Activated CD8-positive, alpha-beta T cell treated with anti-CD3 and anti-CD28 coated beads for 36 hours (primary cell): ENCODE results near the gene ADAMTS4. TPM values are rescaled to one million over a fixed set of nuclear protein-coding genes. Genes with fewer than 3 reads are reported as not detected.

Source experiments
- ATAC-seq: fragments of 200-7000 bp; cut with Tn5 transposase; one replicate; pipeline ENCODE4 v1.10.0; 2021; ENCODE audit warnings: mild to moderate bottlenecking, moderate library complexity
- CTCF ChIA-PET: fragments of 350-600 bp; sonication (Branson Sonifier 250); formaldehyde crosslinking; loops from one replicate; lab custom pipeline; 2021; ENCODE audit warnings: antibody characterized with exemption; lab: Charles Lee
- POLR2A ChIA-PET: fragments of 350-600 bp; sonication (Branson Sonifier 250); formaldehyde crosslinking; loops from one replicate; lab custom pipeline; 2021; ENCODE audit warnings: antibody characterized with exemption; lab: Charles Lee
- DNase-seq: peaks from one replicate; pipeline ENCODE4 v3.0.0-alpha.2; 2020
- H3K27ac Mint-ChIP-seq: one replicate; pipeline ENCODE4 v1.8.0; 2021; ENCODE audit warnings: mild to moderate bottlenecking, mixed read lengths
- H3K27me3 Mint-ChIP-seq: one replicate; pipeline ENCODE4 v1.8.0; 2021; ENCODE audit warnings: mixed read lengths
- H3K36me3 Mint-ChIP-seq: one replicate; pipeline ENCODE4 v1.8.0; 2021; ENCODE audit warnings: low read depth, mixed read lengths
- H3K4me1 Mint-ChIP-seq: one replicate; pipeline ENCODE4 v1.8.0; 2021; ENCODE audit warnings: low read depth, mixed read lengths
- H3K4me3 Mint-ChIP-seq: one replicate; pipeline ENCODE4 v1.8.0; 2021; ENCODE audit warnings: mild to moderate bottlenecking, moderate library complexity, mixed read lengths
- H3K9me3 Mint-ChIP-seq: one replicate; pipeline ENCODE4 v1.8.0; 2021; ENCODE audit warnings: mixed read lengths
- intact Hi-C: fragments of 100-400 bp; cut with micrococcal nuclease; formaldehyde crosslinking; loops from one replicate; pipeline ENCODE4 v1.10.0; 2022
- total RNA-seq, 2 experiments: library from RNA; stranded (reverse); gene quantifications; one replicate each; pipeline ENCODE4 v1.2.3, GENCODE V29; 2021
- TF ChIP-seq, protein P1 (sequence below): fragments of 200-600 bp; IDR thresholded peaks from one replicate; pipeline ENCODE4 v1.8.0; 2022; ENCODE audit warnings: antibody characterized with exemption, mild to moderate bottlenecking

The ADAMTS4 gene
- total RNA-seq, 2 experiments from 2014 or later: 1.1 to 1.8 TPM

GRCh38 chr1:161200992-161201835 lies 2.4 kb upstream of the ADAMTS4 start:
- DNase-seq: no peak
- TF ChIP-seq, protein P1, sequence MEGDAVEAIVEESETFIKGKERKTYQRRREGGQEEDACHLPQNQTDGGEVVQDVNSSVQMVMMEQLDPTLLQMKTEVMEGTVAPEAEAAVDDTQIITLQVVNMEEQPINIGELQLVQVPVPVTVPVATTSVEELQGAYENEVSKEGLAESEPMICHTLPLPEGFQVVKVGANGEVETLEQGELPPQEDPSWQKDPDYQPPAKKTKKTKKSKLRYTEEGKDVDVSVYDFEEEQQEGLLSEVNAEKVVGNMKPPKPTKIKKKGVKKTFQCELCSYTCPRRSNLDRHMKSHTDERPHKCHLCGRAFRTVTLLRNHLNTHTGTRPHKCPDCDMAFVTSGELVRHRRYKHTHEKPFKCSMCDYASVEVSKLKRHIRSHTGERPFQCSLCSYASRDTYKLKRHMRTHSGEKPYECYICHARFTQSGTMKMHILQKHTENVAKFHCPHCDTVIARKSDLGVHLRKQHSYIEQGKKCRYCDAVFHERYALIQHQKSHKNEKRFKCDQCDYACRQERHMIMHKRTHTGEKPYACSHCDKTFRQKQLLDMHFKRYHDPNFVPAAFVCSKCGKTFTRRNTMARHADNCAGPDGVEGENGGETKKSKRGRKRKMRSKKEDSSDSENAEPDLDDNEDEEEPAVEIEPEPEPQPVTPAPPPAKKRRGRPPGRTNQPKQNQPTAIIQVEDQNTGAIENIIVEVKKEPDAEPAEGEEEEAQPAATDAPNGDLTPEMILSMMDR: no peak
- Mint-ChIP-seq H3K9me3 (no peaks in the 10 kb centered on the region), H3K4me3 (peak overlapping the region; percentile 89), H3K27me3 (no peaks in the 10 kb centered on the region), H3K36me3 (peaks cover 30% of the 10 kb centered on the region), H3K4me1 (peaks cover 50% of the 10 kb centered on the region), H3K27ac (peak overlapping the region; percentile 96)
- POLR2A ChIA-PET: interaction anchor here (0.8 to 6.3 kb wide), 21 partner anchors 9 to 190 kb away, joined by 3 to 82 read pairs (median 5); partner anchors contain the start of genes APOA2, B4GALT3, FCER1G and TOMM40L
- CTCF ChIA-PET: interaction anchor here (0.6 to 18.7 kb wide), 9 partner anchors 9 to 181 kb away, joined by 3 to 306 read pairs (median 8); partner anchors contain the start of genes APOA2, PPOX and TOMM40L
- intact Hi-C loops: no loop called here
- ATAC-seq: no peak

- intact Hi-C loops: no loop called here
- Mint-ChIP-seq H3K36me3 (peaks cover 24% of the 10 kb centered on the region), H3K4me1 (peaks cover 50% of the 10 kb centered on the region), H3K9me3 (no peaks in the 10 kb centered on the region), H3K27ac (peak overlapping the region; percentile 96), H3K4me3 (peak overlapping the region; percentile 89), H3K27me3 (no peaks in the 10 kb centered on the region)
- DNase-seq: peak; percentile 43
- CTCF ChIA-PET: interaction anchor here (1.4 to 18.7 kb wide), 3 partner anchors 8 to 182 kb away, joined by 6 to 306 read pairs (median 76); partner anchors contain the start of genes APOA2 and TOMM40L
- POLR2A ChIA-PET: interaction anchor here (1.0 to 6.3 kb wide), 6 partner anchors 8 to 30 kb away, joined by 3 to 82 read pairs (median 12); partner anchors contain the start of genes APOA2, FCER1G and TOMM40L
- TF ChIP-seq, protein P1: no peak
- peak; percentile 43 for ATAC-seq
These were observed 1.7 kb upstream of the ADAMTS4 start for GRCh38 chr1:161200421-161200991.

- H3K4me3 Mint-ChIP-seq: peak overlapping the region; percentile 89
- H3K9me3 Mint-ChIP-seq: no peaks in the 10 kb centered on the region
- H3K4me1 Mint-ChIP-seq: peaks cover 51% of the 10 kb centered on the region
- ChIA-PET CTCF (interaction anchor here (0.7 to 18.7 kb wide), 4 partner anchors 9 to 23 kb away, joined by 3 to 306 read pairs (median 4); partner anchors contain the start of genes APOA2 and TOMM40L), POLR2A (interaction anchor here (1.2 to 6.3 kb wide), 2 partner anchors 23 kb away, joined by 3 to 82 read pairs; partner anchors contain the start of genes APOA2 and TOMM40L)
- peaks cover 17% of the 10 kb centered on the region for H3K36me3 Mint-ChIP-seq
- H3K27ac Mint-ChIP-seq: peak overlapping the region; percentile 96
- TF ChIP-seq, protein P1: no peak
- intact Hi-C loops: loop anchor here (10.0 kb wide), 1 partner anchor 105 kb away; the partner anchor contains the start of gene MPZ
- ATAC-seq: no peak
- DNase-seq: no peak
- no peaks in the 10 kb centered on the region for H3K27me3 Mint-ChIP-seq
These were observed 769 bp upstream of the ADAMTS4 start for GRCh38 chr1:161199506-161200139.

DNA sequence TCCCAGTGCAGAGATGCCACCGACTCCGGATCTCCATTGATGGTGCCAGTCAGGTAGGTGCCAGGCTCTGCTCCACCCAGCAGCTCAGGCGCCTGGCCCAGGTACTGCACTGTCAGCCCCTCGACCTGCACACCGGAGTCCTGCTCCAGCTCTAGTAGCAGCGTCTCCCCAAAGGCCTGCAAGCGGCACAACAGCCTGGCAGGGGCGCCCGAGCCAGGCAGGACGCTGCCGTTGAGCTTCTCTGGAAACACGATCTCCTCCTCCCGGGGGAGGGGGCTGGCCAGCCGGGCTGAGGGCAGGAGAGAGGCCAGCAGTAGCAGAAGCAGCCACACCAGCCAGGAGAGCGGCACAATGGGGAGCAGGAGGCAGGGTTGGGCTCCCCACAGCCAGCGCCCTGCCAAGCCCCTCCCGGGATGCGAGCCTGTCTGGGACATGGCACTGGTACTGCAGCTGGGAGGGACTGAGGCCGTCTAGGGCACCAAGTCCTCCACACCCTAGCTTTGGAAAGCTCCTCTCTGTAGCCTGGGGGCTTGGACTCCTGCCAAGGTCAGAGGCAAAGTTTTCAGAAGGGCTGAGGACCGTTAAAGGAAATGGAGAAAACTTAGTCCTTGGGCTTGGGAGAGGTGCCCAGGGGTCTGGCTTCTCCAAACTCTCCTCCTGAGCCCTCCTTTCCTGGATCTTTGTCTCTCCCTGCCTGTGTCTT lies 509 bp downstream of the ADAMTS4 start:
- TF ChIP-seq, protein P1: no peak
- H3K4me1 Mint-ChIP-seq: peaks cover 38% of the 10 kb centered on the region
- H3K9me3 Mint-ChIP-seq: no peaks in the 10 kb centered on the region
- CTCF ChIA-PET: interaction anchor here (0.8 to 18.7 kb wide), 2 partner anchors 25 to 184 kb away, joined by 5 to 306 read pairs; partner anchors contain the start of genes APOA2 and TOMM40L
- no peaks in the 10 kb centered on the region for H3K27me3 Mint-ChIP-seq
- no peak for ATAC-seq
- POLR2A ChIA-PET: interaction anchor here (1.2 to 6.3 kb wide), 2 partner anchors 21 to 24 kb away, joined by 3 to 82 read pairs; partner anchors contain the start of genes APOA2 and TOMM40L
- no peak overlapping the region for H3K4me3 Mint-ChIP-seq
- H3K36me3 Mint-ChIP-seq: peaks cover 7% of the 10 kb centered on the region
- intact Hi-C loops: loop anchor here (10.0 kb wide), 1 partner anchor 106 kb away; the partner anchor contains the start of gene MPZ
- no peak for DNase-seq
- peak overlapping the region; percentile 26 for H3K27ac Mint-ChIP-seq
